ENCODE measurements around the gene PAQR5. TPM values are rescaled to one million over a fixed set of nuclear protein-coding genes. Genes with fewer than 3 reads are reported as not detected.

The PAQR5 gene
- total RNA-seq, 1 donor, result 1.1 TPM

GRCh38 chr15:69296606-69297005, 2.1 kb upstream of the PAQR5 start:
- H3K9me3 ChIP-seq (ENCODE audit: low read depth, low read length), result peaks cover 3% of the 10 kb centered on the region
- H3K27ac ChIP-seq (ENCODE audit: low read depth, low read length), result no peak overlapping the region
- DNase-seq (ENCODE audit: insufficient read length, low spot score, missing footprints), result no peak
- peaks cover 4% of the 10 kb centered on the region for H3K4me1 ChIP-seq (ENCODE audit: insufficient read depth, low read length)
- H3K36me3 ChIP-seq (ENCODE audit: insufficient read depth, low read length), result no peaks in the 10 kb centered on the region
- H2AFZ ChIP-seq (ENCODE audit: low read length), result no peak overlapping the region
- no peak for TF ChIP-seq CTCF (IDR thresholded peaks at IDR 0.05; ENCODE audit: extremely low read depth, low read depth, low read length)
- H3K4me3 ChIP-seq (ENCODE audit: insufficient read depth, low read length), result no peak overlapping the region
- peaks cover 15% of the 10 kb centered on the region for H3K27me3 ChIP-seq (ENCODE audit: insufficient read depth, low read length)
- no peaks in the 10 kb centered on the region for H4K20me1 ChIP-seq (ENCODE audit: insufficient read depth, low read length)
- H3K79me2 ChIP-seq (ENCODE audit: insufficient read depth, low read length), result no peaks in the 10 kb centered on the region
- no peak overlapping the region for H3K4me2 ChIP-seq (ENCODE audit: insufficient read depth, low read length)

GRCh38 chr15:69297642-69298353, 914 bp upstream of the PAQR5 start:
- Histone ChIP-seq H3K79me2 (ENCODE audit: insufficient read depth, low read length) (no peaks in the 10 kb centered on the region), H3K27ac (ENCODE audit: low read depth, low read length) (no peak overlapping the region), H4K20me1 (ENCODE audit: insufficient read depth, low read length) (no peaks in the 10 kb centered on the region), H3K9me3 (ENCODE audit: low read depth, low read length) (peaks cover 3% of the 10 kb centered on the region), H3K4me2 (ENCODE audit: insufficient read depth, low read length) (no peak overlapping the region), H3K4me1 (ENCODE audit: insufficient read depth, low read length) (peaks cover 4% of the 10 kb centered on the region), H3K27me3 (ENCODE audit: insufficient read depth, low read length) (peaks cover 15% of the 10 kb centered on the region), H2AFZ (ENCODE audit: low read length) (no peak overlapping the region), H3K4me3 (ENCODE audit: insufficient read depth, low read length) (no peak overlapping the region), H3K36me3 (ENCODE audit: insufficient read depth, low read length) (no peaks in the 10 kb centered on the region)
- DNase-seq (ENCODE audit: insufficient read length, low spot score, missing footprints), result no peak
- TF ChIP-seq CTCF (IDR thresholded peaks at IDR 0.05; ENCODE audit: extremely low read depth, low read depth, low read length), result no peak

- DNase-seq (ENCODE audit: insufficient read length, low spot score, missing footprints), result peak; percentile 68
Observed at GRCh38 chr15:69298354-69298696, 387 bp upstream of the PAQR5 start.

More at GRCh38 chr15:69298354-69298696, 387 bp upstream of the PAQR5 start:
- Histone ChIP-seq H3K4me3 (ENCODE audit: insufficient read depth, low read length) (peak overlapping the region; percentile 71), H3K27ac (ENCODE audit: low read depth, low read length) (no peak overlapping the region), H3K79me2 (ENCODE audit: insufficient read depth, low read length) (no peaks in the 10 kb centered on the region), H3K36me3 (ENCODE audit: insufficient read depth, low read length) (no peaks in the 10 kb centered on the region), H3K4me2 (ENCODE audit: insufficient read depth, low read length) (peak overlapping the region; percentile 78), H3K27me3 (ENCODE audit: insufficient read depth, low read length) (peaks cover 15% of the 10 kb centered on the region), H2AFZ (ENCODE audit: low read length) (peak overlapping the region; percentile 56), H3K4me1 (ENCODE audit: insufficient read depth, low read length) (peaks cover 4% of the 10 kb centered on the region), H4K20me1 (ENCODE audit: insufficient read depth, low read length) (no peaks in the 10 kb centered on the region), H3K9me3 (ENCODE audit: low read depth, low read length) (peaks cover 3% of the 10 kb centered on the region)
- no peak for TF ChIP-seq CTCF (IDR thresholded peaks at IDR 0.05; ENCODE audit: extremely low read depth, low read depth, low read length)
